Tibial artery (tissue), 4 donors: ENCODE data around the gene RAD51B.

Experiments used
- DNase-seq, 2 donors: peaks; one replicate each; pipeline ENCODE4 v3.0.0-alpha.2; 2019
- H3K27ac ChIP-seq, 2 donors: fragments of 200-600 bp; sonication (generic) in 1 of 2; 1 replicate in 1 of 2; 2 replicates in 1 of 2; pipeline ENCODE4 v1.5.1; 2018 to 2019; ENCODE audit warnings: mild to moderate bottlenecking in 1 of 2
- H3K27me3 ChIP-seq, 2 donors: fragments of 200-600 bp; sonication (generic) in 1 of 2; one replicate each; pipeline versions ENCODE4 v1.5.1 to v1.6.0; 2016 to 2019
- H3K36me3 ChIP-seq, 3 donors: fragments of 200-600 bp; sonication (generic) in 2 of 3; one replicate each; pipeline ENCODE4 v1.5.1; 2016 to 2019; ENCODE audit warnings: mild to moderate bottlenecking in 2 of 3
- H3K4me1 ChIP-seq, 4 donors: fragments of 200-600 bp; sonication (generic) in 2 of 4; 1 replicate in 3 of 4; 2 replicates in 1 of 4; pipeline ENCODE4 v1.5.1; 2016 to 2019
- H3K4me3 ChIP-seq, 2 donors: fragments of 200-600 bp; sonication (generic) in 1 of 2; 1 replicate in 1 of 2; 2 replicates in 1 of 2; pipeline ENCODE4 v1.5.1; 2018 to 2019; ENCODE audit warnings: mild to moderate bottlenecking in 2 of 2
- H3K9me3 ChIP-seq, 3 donors: fragments of 200-600 bp; sonication (generic) in 1 of 3; one replicate each; pipeline ENCODE4 v1.5.1; 2016 to 2019
- CTCF ChIP-seq, 2 experiments: fragments of 200-600 bp in 1 of 2; fragments of 450-650 bp in 1 of 2; IDR thresholded peaks; one replicate each; pipeline ENCODE4 v1.5.1; 2017 to 2019; ENCODE audit warnings: antibody characterized with exemption in 2 of 2, mild to moderate bottlenecking in 1 of 2, moderate library complexity in 1 of 2
- intact Hi-C: fragments of 100-400 bp; cut with DNase I; formaldehyde crosslinking; loops from one replicate; pipeline ENCODE4 v1.15.0; 2023; ENCODE audit warnings: low total_unique reads

RAD51B gene

DNA sequence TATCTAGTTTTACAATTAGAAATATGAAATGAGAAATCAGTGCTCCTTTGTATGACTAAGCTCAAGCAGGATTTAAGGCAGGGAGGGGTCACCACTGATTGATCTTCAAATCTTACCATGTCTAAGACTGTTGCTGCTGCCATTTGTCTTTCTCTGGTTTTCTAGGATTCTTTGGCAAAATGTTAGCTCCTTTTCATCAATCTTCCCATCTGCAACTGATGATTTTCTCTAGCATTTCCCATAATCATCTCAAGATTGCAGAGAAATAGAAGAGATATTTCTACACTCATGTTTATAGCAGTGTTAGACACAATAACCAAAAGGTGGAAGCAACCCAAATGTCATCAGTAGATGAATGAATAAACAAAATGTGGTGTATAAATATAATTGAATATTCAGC lies 175.0 kb downstream of the RAD51B start:
- Histone ChIP-seq H3K27ac (no peak overlapping the region), H3K9me3 (no peaks in the 10 kb centered on the region), H3K27me3 (no peaks in the 10 kb centered on the region), H3K4me1 (peaks cover 0 to 6% (median 2%) of the 10 kb centered on the region in 4 donors), H3K36me3 (no peaks in the 10 kb centered on the region), H3K4me3 (no peak overlapping the region)
- intact Hi-C loops = no loop called here
- TF ChIP-seq CTCF (IDR thresholded peaks at IDR 0.05) = no peak
- DNase-seq = no peak

DNA sequence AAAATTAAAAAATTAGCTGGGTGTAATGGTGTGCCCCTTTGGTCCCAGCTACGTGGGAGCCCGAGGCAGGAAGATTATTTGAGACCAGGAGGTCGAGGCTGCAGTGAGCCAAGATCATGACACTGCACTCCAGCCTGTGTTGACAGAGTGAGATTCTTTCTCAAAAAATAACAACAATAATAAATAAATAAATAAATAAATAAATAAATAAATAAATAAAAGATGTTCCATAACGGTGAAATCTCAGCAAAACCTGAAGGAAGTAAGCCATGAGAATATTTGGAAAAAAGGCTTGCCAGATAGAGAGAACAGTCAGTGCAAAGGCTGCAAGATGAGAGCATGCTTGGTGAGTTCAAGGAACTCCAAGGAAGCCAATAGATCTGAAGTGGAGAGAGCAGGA lies 176.7 kb downstream of the RAD51B start:
- Histone ChIP-seq H3K27me3 (no peaks in the 10 kb centered on the region), H3K36me3 (no peaks in the 10 kb centered on the region), H3K4me3 (no peak overlapping the region), H3K27ac (no peak overlapping the region), H3K4me1 (peaks cover 0 to 19% (median 5%) of the 10 kb centered on the region in 4 donors), H3K9me3 (no peaks in the 10 kb centered on the region)
- DNase-seq = no peak
- TF ChIP-seq CTCF (IDR thresholded peaks at IDR 0.05) = no peak
- intact Hi-C loops = no loop called here

- Histone ChIP-seq H3K4me1 (peaks cover 0 to 19% (median 5%) of the 10 kb centered on the region in 4 donors), H3K36me3 (no peaks in the 10 kb centered on the region), H3K9me3 (no peaks in the 10 kb centered on the region), H3K4me3 (no peak overlapping the region), H3K27me3 (no peaks in the 10 kb centered on the region), H3K27ac (no peak overlapping the region)
- TF ChIP-seq CTCF (IDR thresholded peaks at IDR 0.05) = no peak
- intact Hi-C loops = no loop called here
- DNase-seq = no peak
Observed at GRCh38 chr14:67998834-67999233, 179.3 kb downstream of the RAD51B start.

GRCh38 chr14:67999290-67999689 lies 179.7 kb downstream of the RAD51B start:
- no peak for DNase-seq
- H3K27ac ChIP-seq = peak overlapping the region in 1 of 2 donors; percentile 20
- no peaks in the 10 kb centered on the region for H3K36me3 ChIP-seq

DNA sequence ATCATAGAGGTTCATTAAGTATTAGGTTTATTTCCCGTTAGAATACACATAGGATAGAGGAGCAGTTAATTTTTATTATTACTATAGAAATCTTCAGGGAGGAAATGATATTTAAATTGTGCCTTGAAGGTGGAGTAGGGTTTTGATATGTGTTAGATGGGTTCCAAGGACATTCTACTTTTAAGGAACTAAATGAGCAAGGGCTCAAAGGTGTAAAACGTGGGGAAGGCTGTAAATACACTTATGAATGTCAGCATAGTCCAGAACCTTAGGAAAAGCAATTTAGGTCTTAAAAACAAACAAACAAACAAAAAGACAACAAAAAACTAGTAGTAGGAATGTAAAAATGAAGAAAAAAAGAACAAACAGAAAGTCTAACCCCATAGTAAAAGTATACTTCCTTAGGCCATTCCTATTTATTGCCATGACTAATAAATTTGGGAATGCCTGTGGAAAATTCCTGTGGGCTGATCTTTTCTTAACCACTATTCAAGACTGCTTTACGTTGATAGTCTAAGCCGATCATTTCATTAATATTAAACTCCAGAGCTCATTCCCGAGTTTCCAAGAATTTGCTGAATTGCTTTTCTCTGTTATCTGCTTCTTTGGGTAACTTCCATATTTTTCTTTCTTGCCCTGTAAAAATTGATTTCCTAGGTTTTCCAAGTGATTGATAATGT lies 180.3 kb downstream of the RAD51B start:
- Histone ChIP-seq H3K4me1 (peaks cover 0 to 19% (median 5%) of the 10 kb centered on the region in 4 donors), H3K9me3 (no peaks in the 10 kb centered on the region), H3K36me3 (no peaks in the 10 kb centered on the region), H3K27ac (peak overlapping the region; percentile 27 to 43), H3K4me3 (no peak overlapping the region), H3K27me3 (no peaks in the 10 kb centered on the region)
- intact Hi-C loops = no loop called here
- DNase-seq = no peak
- TF ChIP-seq CTCF (IDR thresholded peaks at IDR 0.05) = no peak

More at GRCh38 chr14:67999290-67999689, 179.7 kb downstream of the RAD51B start:
- no peaks in the 10 kb centered on the region for H3K27me3 ChIP-seq
- TF ChIP-seq CTCF (IDR thresholded peaks at IDR 0.05) = no peak
- intact Hi-C loops = no loop called here
- H3K4me3 ChIP-seq = no peak overlapping the region
- peaks cover 0 to 19% (median 5%) of the 10 kb centered on the region in 4 donors for H3K4me1 ChIP-seq
- no peaks in the 10 kb centered on the region for H3K9me3 ChIP-seq
